GM20431 (cell line): ENCODE results near the gene CST7.
"Not testable (repeated sequence)": the region's sequence is repeated elsewhere in the genome, so short reads cannot be mapped to it uniquely, and the experiment has no call there.

ENCODE experiments used
- in situ Hi-C: fragments of 300-500 bp; cut with MseI, MboI; formaldehyde crosslinking; loops from one replicate; pipeline ENCODE4 v1.15.0; 2020; ENCODE audit warnings: low sequenced_read_pairs; ENCODE audit not compliant: unreplicated experiment

Gene CST7

GRCh38 chr20:24919665-24920064 lies 29.4 kb upstream of the CST7 start:
- in situ Hi-C loops = loop anchor here (10.0 to 25.0 kb wide), 2 partner anchors 135 to 757 kb away; no protein-coding TSS in a partner anchor

- in situ Hi-C loops = loop anchor here (25.0 kb wide), 1 partner anchor 758 kb away; no protein-coding TSS in a partner anchor
Observed at GRCh38 chr20:24920706-24921105, 28.4 kb upstream of the CST7 start.

- in situ Hi-C loops = not testable (repeated sequence)
Observed at GRCh38 chr20:24929259-24929658, 19.8 kb upstream of the CST7 start.

GRCh38 chr20:24929867-24930723 lies 19.0 kb upstream of the CST7 start:
- in situ Hi-C loops = not testable (repeated sequence)

- in situ Hi-C loops = not testable (repeated sequence)
Observed at GRCh38 chr20:24930724-24931688, 18.1 kb upstream of the CST7 start.

GRCh38 chr20:24931893-24932292 lies 17.2 kb upstream of the CST7 start:
- in situ Hi-C loops = not testable (repeated sequence)

- in situ Hi-C loops = no loop called here
Observed at GRCh38 chr20:24933266-24933908, 15.7 kb upstream of the CST7 start.

GRCh38 chr20:24934101-24934661 lies 14.9 kb upstream of the CST7 start:
- in situ Hi-C loops = no loop called here

- in situ Hi-C loops = no loop called here
Observed at GRCh38 chr20:24934716-24935115, 14.4 kb upstream of the CST7 start.

GRCh38 chr20:24935140-24935539 lies 13.9 kb upstream of the CST7 start:
- in situ Hi-C loops = no loop called here

GRCh38 chr20:24935766-24936525 lies 13.1 kb upstream of the CST7 start:
- in situ Hi-C loops = no loop called here

- in situ Hi-C loops = no loop called here
Observed at GRCh38 chr20:24936526-24937407, 12.3 kb upstream of the CST7 start.

- in situ Hi-C loops = no loop called here
Observed at GRCh38 chr20:24937579-24937978, 11.5 kb upstream of the CST7 start.

- in situ Hi-C loops = no loop called here
Observed at GRCh38 chr20:24938498-24938897, 10.6 kb upstream of the CST7 start.

- in situ Hi-C loops = no loop called here
Observed at GRCh38 chr20:24939036-24939435, 10.0 kb upstream of the CST7 start.

- in situ Hi-C loops = no loop called here
Observed at GRCh38 chr20:24942679-24943078, 6.4 kb upstream of the CST7 start.

GRCh38 chr20:24943196-24943595 lies 5.9 kb upstream of the CST7 start:
- in situ Hi-C loops = no loop called here

- in situ Hi-C loops = no loop called here
Observed at GRCh38 chr20:24943731-24944130, 5.3 kb upstream of the CST7 start.
